Chondrocyte (in vitro differentiated cells): Measurements from ENCODE around the gene SERP2. TPM values are rescaled to one million over a fixed set of nuclear protein-coding genes. Genes with fewer than 3 reads are reported as not detected.

Experiments
- DNase-seq: peaks from one replicate; pipeline ENCODE4 v3.0.0; 2021; ENCODE audit warnings: mixed read lengths, low spot score
- H3K27ac Mint-ChIP-seq: one replicate; pipeline ENCODE4 v1.8.0; 2021; ENCODE audit warnings: mild to moderate bottlenecking, moderate library complexity, mixed read lengths; ENCODE audit not compliant: unreplicated experiment
- H3K27me3 Mint-ChIP-seq: 2 replicates; pipeline ENCODE4 v1.8.0; 2021; ENCODE audit warnings: low read depth, mixed read lengths
- H3K36me3 Mint-ChIP-seq: 2 replicates; pipeline ENCODE4 v1.8.0; 2021; ENCODE audit warnings: low read depth, mixed read lengths
- H3K4me1 Mint-ChIP-seq: 2 replicates; pipeline ENCODE4 v1.8.0; 2021; ENCODE audit warnings: low read depth, mild to moderate bottlenecking, mixed read lengths
- H3K4me3 Mint-ChIP-seq: one replicate; pipeline ENCODE4 v1.8.0; 2021; ENCODE audit warnings: mild to moderate bottlenecking, moderate library complexity, mixed read lengths; ENCODE audit not compliant: unreplicated experiment
- H3K9me3 Mint-ChIP-seq: 2 replicates; pipeline ENCODE4 v1.8.0; 2021; ENCODE audit warnings: low read depth, mixed read lengths
- total RNA-seq: library from RNA; stranded (reverse); gene quantifications from 3 replicates; pipeline ENCODE4 v1.2.1, GENCODE V29; 2021
- TF ChIP-seq, protein P1 (sequence below): fragments of 200-600 bp; sonication (generic); IDR thresholded peaks from 2 replicates; pipeline ENCODE4 v1.5.0; 2021; ENCODE audit warnings: antibody characterized with exemption, mild to moderate bottlenecking, moderate library complexity

SERP2 gene
- total RNA-seq, 1 donor from 2014 or later: 6.7 TPM

- TF ChIP-seq, protein P1, sequence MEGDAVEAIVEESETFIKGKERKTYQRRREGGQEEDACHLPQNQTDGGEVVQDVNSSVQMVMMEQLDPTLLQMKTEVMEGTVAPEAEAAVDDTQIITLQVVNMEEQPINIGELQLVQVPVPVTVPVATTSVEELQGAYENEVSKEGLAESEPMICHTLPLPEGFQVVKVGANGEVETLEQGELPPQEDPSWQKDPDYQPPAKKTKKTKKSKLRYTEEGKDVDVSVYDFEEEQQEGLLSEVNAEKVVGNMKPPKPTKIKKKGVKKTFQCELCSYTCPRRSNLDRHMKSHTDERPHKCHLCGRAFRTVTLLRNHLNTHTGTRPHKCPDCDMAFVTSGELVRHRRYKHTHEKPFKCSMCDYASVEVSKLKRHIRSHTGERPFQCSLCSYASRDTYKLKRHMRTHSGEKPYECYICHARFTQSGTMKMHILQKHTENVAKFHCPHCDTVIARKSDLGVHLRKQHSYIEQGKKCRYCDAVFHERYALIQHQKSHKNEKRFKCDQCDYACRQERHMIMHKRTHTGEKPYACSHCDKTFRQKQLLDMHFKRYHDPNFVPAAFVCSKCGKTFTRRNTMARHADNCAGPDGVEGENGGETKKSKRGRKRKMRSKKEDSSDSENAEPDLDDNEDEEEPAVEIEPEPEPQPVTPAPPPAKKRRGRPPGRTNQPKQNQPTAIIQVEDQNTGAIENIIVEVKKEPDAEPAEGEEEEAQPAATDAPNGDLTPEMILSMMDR: no peak
- Mint-ChIP-seq H3K27ac (no peak overlapping the region), H3K4me3 (no peak overlapping the region), H3K9me3 (no peaks in the 10 kb centered on the region), H3K4me1 (peaks cover 9% of the 10 kb centered on the region), H3K36me3 (no peaks in the 10 kb centered on the region), H3K27me3 (no peaks in the 10 kb centered on the region)
- DNase-seq: no peak
These were observed 41.1 kb downstream of the SERP2 start for GRCh38 chr13:44414716-44415115.

DNA sequence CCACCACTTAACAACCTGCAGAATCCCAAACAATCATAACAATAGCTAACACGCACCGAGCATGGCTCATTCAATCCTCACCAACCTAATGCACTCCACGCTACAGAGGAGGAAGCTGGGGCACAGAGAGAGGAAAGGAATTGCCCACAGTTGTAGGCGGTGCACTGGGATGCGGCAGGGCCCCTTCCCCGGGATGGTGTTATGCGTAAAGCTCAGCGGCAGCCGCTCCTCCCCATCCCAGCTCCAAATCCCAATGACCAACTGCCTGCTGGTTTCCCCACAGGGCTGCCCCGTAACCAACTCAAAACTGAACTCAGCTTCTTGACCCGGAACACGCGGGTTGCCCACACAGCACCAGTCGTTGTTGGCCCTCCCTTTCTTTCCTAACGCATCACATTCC is 42.2 kb downstream of the SERP2 start:
- H3K27me3 Mint-ChIP-seq: no peaks in the 10 kb centered on the region
- peaks cover 9% of the 10 kb centered on the region for H3K4me1 Mint-ChIP-seq
- H3K9me3 Mint-ChIP-seq: no peaks in the 10 kb centered on the region
- TF ChIP-seq, protein P1: no peak
- no peaks in the 10 kb centered on the region for H3K36me3 Mint-ChIP-seq
- H3K4me3 Mint-ChIP-seq: no peak overlapping the region
- DNase-seq: no peak
- no peak overlapping the region for H3K27ac Mint-ChIP-seq

- TF ChIP-seq, protein P1: no peak
- no peaks in the 10 kb centered on the region for H3K27me3 Mint-ChIP-seq
- H3K27ac Mint-ChIP-seq: no peak overlapping the region
- DNase-seq: no peak
- H3K4me1 Mint-ChIP-seq: peaks cover 9% of the 10 kb centered on the region
- no peaks in the 10 kb centered on the region for H3K9me3 Mint-ChIP-seq
- no peak overlapping the region for H3K4me3 Mint-ChIP-seq
- H3K36me3 Mint-ChIP-seq: no peaks in the 10 kb centered on the region
These were observed 42.7 kb downstream of the SERP2 start for GRCh38 chr13:44416301-44416700.

DNA sequence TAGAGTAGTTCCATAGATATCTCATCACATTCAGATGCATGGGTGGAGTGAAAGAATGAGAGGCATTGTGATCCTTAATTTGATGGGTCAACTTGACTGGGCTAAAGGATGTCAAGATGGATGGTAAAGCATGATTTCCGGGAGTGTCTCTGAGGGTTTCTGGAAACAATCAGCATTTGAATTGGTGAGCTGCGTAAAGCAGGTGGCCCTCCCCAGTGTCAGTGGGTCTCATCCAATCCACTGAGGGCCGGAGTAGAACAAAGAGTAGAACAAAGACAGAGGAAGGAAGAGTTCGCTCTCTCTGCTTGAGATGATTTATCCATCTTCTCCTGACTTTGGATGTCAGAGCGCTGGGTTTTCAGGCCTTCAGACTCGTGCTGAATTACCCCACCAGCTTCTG is 43.1 kb downstream of the SERP2 start:
- no peak for DNase-seq
- no peak overlapping the region for H3K4me3 Mint-ChIP-seq
- peaks cover 9% of the 10 kb centered on the region for H3K4me1 Mint-ChIP-seq
- H3K27ac Mint-ChIP-seq: no peak overlapping the region
- TF ChIP-seq, protein P1: no peak
- H3K27me3 Mint-ChIP-seq: no peaks in the 10 kb centered on the region
- no peaks in the 10 kb centered on the region for H3K9me3 Mint-ChIP-seq
- H3K36me3 Mint-ChIP-seq: no peaks in the 10 kb centered on the region

DNA sequence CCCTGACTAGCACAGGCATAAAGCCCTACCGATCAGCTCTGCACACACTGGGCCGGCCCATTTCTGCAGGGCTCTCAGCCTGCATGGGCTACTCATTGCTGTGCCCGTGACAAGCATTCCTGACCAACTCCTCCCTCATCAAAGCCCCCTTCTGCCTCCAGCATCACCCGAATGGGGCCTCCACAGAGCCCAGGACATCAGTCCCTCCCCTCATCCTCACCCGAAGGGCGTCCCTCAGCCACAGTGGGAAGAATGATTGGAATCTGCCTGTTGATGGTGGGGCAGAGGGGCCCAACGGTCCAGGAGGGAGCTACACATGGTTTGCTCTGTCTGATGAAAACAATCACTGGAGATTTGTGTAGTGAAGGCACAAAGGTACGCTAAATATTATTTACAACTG is 43.8 kb downstream of the SERP2 start:
- H3K9me3 Mint-ChIP-seq: no peaks in the 10 kb centered on the region
- no peaks in the 10 kb centered on the region for H3K27me3 Mint-ChIP-seq
- H3K4me3 Mint-ChIP-seq: no peak overlapping the region
- H3K4me1 Mint-ChIP-seq: peaks cover 9% of the 10 kb centered on the region
- TF ChIP-seq, protein P1: no peak
- no peaks in the 10 kb centered on the region for H3K36me3 Mint-ChIP-seq
- no peak for DNase-seq
- H3K27ac Mint-ChIP-seq: no peak overlapping the region
